ENCODE data around the gene AGBL1.

- TF ChIP-seq POLR2A (IDR thresholded peaks at IDR 0.05) (no peak), CTCF (IDR thresholded peaks at IDR 0.05) (no peak)
Measured at GRCh38 chr15:86491118-86491517, 411.4 kb downstream of the AGBL1 start.
